Uterus (tissue), 4 donors: ENCODE data around the gene COL1A1. TPM values are rescaled to one million over a fixed set of nuclear protein-coding genes. Genes with fewer than 3 reads are reported as not detected.

ENCODE experiments used
- DNase-seq, 2 donors: peaks; one replicate each; pipeline ENCODE4 v3.0.0-alpha.2; 2019 to 2020
- H3K27ac ChIP-seq, 2 donors: fragments of 200-600 bp; sonication (generic); 1 replicate in 1 of 2; 2 replicates in 1 of 2; pipeline ENCODE4 v1.5.1; 2016 to 2018
- H3K27me3 ChIP-seq, 2 donors: fragments of 200-600 bp; sonication (generic); one replicate each; pipeline ENCODE4 v1.5.1; 2018 to 2019; ENCODE audit warnings: control low read depth in 1 of 2
- H3K36me3 ChIP-seq, 2 donors: fragments of 200-600 bp; sonication (generic); one replicate each; pipeline ENCODE4 v1.5.1; 2019; ENCODE audit warnings: control low read depth in 1 of 2
- H3K4me1 ChIP-seq, 2 donors: fragments of 200-600 bp; sonication (generic); one replicate each; pipeline ENCODE4 v1.5.1; 2018 to 2019; ENCODE audit warnings: control low read depth in 1 of 2
- H3K4me3 ChIP-seq, 2 donors: fragments of 200-600 bp; sonication (generic); 1 replicate in 1 of 2; 2 replicates in 1 of 2; pipeline ENCODE4 v1.5.1; 2018 to 2019; ENCODE audit warnings: mild to moderate bottlenecking in 1 of 2
- H3K9me3 ChIP-seq, 2 donors: fragments of 200-600 bp; sonication (generic); one replicate each; pipeline ENCODE4 v1.5.1; 2019; ENCODE audit warnings: control low read depth in 1 of 2
- POLR2A ChIP-seq, 2 donors: fragments of 450-650 bp; IDR thresholded peaks; one replicate each; pipeline ENCODE4 v1.6.1; 2016; ENCODE audit warnings: antibody characterized with exemption in 2 of 2, mild to moderate bottlenecking in 1 of 2, moderate library complexity in 1 of 2
- intact Hi-C: fragments of 100-400 bp; cut with DNase I; formaldehyde crosslinking; loops from one replicate; pipeline ENCODE4 v1.15.1; 2023; ENCODE audit warnings: low total_unique reads
- total RNA-seq, 4 donors: library from RNA; depleted of rRNA in 3 of 4; stranded (reverse); fragments of >200 nt in 3 of 4; gene quantifications; one replicate each; pipeline versions ENCODE4 v1.1.0 to v1.2.4, GENCODE V29; 2014 to 2023
- TF ChIP-seq, protein P1 (sequence below), 4 experiments: fragments of 200-600 bp in 2 of 4; fragments of 450-650 bp in 2 of 4; sonication (generic) in 2 of 4; IDR thresholded peaks; one replicate each; pipeline ENCODE4 v1.5.1; 2016 to 2019; ENCODE audit warnings: antibody characterized with exemption in 4 of 4, mild to moderate bottlenecking in 2 of 4, moderate library complexity in 1 of 4
- donor health status: DM: yes; HTN: yes; CAD: no.

COL1A1 gene
- total RNA-seq, 4 donors from 2014 or later, result 59.4 to 4,880 (median 491) TPM

DNA sequence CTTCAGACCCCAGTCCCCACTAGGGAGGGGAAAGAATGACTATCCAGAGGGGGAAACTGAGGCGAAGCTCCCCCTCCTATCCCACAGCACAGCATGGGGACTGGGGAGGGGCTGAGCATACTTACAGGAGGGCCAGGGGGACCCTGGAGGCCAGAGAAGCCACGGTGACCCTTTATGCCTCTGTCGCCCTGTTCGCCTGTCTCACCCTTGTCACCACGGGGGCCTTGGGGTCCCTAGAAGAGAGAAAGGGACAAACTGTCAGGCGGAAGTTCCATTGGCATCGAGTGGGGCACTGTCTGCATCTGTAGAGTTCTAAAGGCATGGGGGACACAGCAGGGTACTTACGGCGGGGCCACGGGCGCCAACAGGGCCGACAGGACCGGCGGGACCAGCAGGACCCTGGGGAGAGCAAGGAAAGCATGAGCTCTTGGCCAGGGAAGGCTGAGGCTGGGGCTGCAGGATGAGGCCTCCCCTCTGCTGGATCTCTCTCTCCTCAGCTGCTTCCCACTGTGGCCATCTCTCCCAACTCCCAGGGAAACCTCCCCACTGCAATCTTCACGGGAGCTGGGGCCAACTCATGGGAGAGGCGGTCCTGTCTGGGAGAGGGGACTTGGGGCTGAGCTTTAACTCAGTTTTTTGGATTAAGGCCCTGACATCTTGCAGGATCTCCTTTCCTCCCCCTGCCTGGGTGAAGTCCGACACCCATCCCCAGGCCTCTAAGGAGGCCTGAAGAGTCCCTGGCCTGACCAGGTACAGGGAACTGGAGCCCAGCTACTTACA, 13.5 kb downstream of the COL1A1 start:
- H3K9me3 ChIP-seq, result no peaks in the 10 kb centered on the region
- H3K27ac ChIP-seq, result peak overlapping the region; percentile 82 to 96
- H3K36me3 ChIP-seq, result no peaks in the 10 kb centered on the region
- H3K4me1 ChIP-seq, result peaks cover 0 to 15% of the 10 kb centered on the region in 2 donors
- intact Hi-C loops, result no loop called here
- H3K4me3 ChIP-seq, result no peak overlapping the region
- DNase-seq, result no peak
- no peak for TF ChIP-seq POLR2A (IDR thresholded peaks at IDR 0.05)
- TF ChIP-seq, protein P1, sequence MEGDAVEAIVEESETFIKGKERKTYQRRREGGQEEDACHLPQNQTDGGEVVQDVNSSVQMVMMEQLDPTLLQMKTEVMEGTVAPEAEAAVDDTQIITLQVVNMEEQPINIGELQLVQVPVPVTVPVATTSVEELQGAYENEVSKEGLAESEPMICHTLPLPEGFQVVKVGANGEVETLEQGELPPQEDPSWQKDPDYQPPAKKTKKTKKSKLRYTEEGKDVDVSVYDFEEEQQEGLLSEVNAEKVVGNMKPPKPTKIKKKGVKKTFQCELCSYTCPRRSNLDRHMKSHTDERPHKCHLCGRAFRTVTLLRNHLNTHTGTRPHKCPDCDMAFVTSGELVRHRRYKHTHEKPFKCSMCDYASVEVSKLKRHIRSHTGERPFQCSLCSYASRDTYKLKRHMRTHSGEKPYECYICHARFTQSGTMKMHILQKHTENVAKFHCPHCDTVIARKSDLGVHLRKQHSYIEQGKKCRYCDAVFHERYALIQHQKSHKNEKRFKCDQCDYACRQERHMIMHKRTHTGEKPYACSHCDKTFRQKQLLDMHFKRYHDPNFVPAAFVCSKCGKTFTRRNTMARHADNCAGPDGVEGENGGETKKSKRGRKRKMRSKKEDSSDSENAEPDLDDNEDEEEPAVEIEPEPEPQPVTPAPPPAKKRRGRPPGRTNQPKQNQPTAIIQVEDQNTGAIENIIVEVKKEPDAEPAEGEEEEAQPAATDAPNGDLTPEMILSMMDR (IDR thresholded peaks at IDR 0.05), result no peak
- H3K27me3 ChIP-seq, result no peaks in the 10 kb centered on the region

DNA sequence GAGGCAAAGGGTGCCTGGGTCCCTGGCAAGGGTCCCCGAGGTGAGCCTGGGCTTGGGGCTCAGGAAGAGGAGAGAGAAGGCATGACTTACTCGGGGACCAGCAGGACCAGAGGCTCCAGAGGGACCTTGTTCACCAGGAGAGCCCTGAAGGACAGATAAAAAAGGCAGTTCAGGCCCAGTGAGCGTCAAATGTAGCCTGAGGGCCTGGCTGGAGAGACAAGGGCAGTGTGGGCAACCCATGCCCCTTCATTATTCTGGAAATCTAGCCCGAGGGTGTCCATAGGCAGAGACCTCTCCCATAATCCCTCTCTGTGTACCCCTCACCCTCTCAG, 14.1 kb downstream of the COL1A1 start:
- H3K4me1 ChIP-seq, result peaks cover 0 to 15% of the 10 kb centered on the region in 2 donors
- no peak overlapping the region for H3K4me3 ChIP-seq
- DNase-seq, result no peak
- H3K36me3 ChIP-seq, result no peaks in the 10 kb centered on the region
- H3K27me3 ChIP-seq, result no peaks in the 10 kb centered on the region
- H3K9me3 ChIP-seq, result no peaks in the 10 kb centered on the region
- intact Hi-C loops, result no loop called here
- H3K27ac ChIP-seq, result peak overlapping the region; percentile 82 to 96
- no peak for TF ChIP-seq POLR2A (IDR thresholded peaks at IDR 0.05)

DNA sequence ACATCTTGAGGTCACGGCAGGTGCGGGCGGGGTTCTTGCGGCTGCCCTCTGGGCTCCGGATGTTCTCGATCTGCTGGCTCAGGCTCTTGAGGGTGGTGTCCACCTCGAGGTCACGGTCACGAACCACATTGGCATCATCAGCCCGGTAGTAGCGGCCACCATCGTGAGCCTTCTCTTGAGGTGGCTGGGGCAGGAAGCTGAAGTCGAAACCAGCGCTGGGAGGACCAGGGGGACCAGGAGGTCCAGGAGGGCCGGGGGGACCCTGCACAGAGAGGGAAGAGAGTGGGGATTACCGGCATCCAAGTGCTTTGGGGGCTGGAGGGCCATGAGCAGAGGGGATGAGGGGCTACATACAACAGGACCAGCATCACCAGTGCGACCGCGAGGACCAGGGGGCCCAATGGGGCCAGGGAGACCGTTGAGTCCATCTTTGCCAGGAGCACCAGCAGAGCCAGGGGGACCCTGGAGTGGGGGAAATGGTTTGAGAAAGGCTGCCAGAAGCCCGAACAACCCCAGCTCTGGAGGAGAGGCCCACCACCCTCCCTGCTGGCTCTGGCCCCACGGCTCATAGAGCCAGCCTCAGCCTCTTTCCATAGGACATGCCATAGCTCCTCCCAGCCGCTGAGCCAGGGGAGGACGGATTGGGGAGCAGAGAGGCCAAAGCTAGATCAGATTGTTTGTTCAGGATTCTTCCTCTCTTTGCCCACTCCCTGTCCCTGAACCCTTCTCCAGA, 14.6 kb downstream of the COL1A1 start:
- TF ChIP-seq POLR2A (IDR thresholded peaks at IDR 0.05), result no peak
- TF ChIP-seq, protein P1 (IDR thresholded peaks at IDR 0.05), result no peak
- H3K27ac ChIP-seq, result peak overlapping the region; percentile 82 to 96

DNA sequence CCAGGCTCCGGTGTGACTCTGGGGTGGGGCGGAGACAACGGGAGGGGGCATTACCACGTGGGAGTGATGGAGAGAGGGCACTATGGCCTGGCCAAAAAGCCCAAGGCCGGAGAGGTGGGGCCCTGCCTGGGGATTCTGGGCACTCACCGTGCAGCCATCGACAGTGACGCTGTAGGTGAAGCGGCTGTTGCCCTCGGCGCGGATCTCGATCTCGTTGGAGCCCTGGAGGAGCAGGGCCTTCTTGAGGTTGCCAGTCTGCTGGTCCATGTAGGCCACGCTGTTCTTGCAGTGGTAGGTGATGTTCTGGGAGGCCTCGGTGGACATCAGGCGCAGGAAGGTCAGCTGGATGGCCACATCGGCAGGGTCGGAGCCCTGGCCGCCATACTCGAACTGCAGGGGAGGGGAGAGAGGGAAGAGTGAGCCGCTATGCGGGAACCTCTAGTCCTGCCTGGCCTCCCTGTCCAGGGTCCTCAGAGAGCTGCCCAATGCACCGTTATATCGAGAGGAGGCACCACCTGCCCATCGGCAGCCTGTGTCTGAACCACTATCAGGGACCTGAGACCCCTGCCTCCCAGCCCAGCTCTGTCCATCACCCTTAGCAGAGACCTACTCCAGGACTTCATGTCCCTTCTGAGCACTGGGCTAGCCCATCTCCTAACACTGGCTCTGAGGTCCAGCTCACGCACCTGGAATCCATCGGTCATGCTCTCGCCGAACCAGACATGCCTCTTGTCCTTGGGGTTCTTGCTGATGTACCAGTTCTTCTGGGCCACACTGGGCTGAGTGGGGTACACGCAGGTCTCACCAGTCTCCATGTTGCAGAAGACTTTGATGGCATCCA, 15.6 kb downstream of the COL1A1 start:
- no peak overlapping the region for H3K4me3 ChIP-seq
- intact Hi-C loops, result no loop called here
- H3K4me1 ChIP-seq, result peaks cover 0 to 15% of the 10 kb centered on the region in 2 donors
- H3K36me3 ChIP-seq, result no peaks in the 10 kb centered on the region
- peak overlapping the region; percentile 82 to 96 for H3K27ac ChIP-seq
- no peak for DNase-seq
- TF ChIP-seq, protein P1 (IDR thresholded peaks at IDR 0.05), result no peak
- TF ChIP-seq POLR2A (IDR thresholded peaks at IDR 0.05), result no peak
- no peaks in the 10 kb centered on the region for H3K27me3 ChIP-seq
- H3K9me3 ChIP-seq, result no peaks in the 10 kb centered on the region

More for the DNA sequence above, 14.6 kb downstream of the COL1A1 start:
- Histone ChIP-seq H3K27me3 (no peaks in the 10 kb centered on the region), H3K4me1 (peaks cover 0 to 15% of the 10 kb centered on the region in 2 donors), H3K9me3 (no peaks in the 10 kb centered on the region), H3K4me3 (no peak overlapping the region), H3K36me3 (no peaks in the 10 kb centered on the region)
- intact Hi-C loops, result no loop called here
- no peak for DNase-seq

DNA sequence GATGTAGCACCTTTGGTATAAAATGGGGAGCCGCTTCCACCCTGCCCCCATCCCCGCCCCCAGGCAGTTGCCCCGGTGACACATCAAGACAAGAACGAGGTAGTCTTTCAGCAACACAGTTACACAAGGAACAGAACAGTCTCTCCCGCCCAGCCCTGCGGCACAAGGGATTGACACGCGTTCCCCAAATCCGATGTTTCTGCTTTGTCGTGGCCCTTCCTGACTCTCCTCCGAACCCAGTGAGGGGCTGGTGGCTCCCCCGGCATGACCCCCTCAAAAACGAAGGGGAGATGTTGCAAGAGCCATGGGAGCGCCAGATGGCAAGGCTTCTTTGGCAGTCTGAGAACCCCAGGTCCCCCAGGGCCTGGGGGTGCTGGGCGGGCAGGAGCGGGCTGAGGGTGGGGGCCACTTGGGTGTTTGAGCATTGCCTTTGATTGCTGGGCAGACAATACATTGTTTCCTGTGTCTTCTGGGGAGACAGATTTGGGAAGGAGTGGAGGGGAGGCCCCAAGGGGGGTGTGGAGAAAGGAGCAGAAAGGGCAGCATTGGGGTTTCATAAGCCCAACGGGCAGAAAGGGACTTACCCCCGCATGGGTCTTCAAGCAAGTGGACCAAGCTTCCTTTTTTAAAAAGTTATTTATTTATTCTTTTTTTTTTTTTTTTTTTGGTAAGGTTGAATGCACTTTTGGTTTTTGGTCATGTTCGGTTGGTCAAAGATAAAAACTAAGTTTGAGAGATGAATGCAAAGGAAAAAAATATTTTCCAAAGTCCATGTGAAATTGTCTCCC, 16.6 kb downstream of the COL1A1 start:
- intact Hi-C loops, result no loop called here
- peak; percentile 70 to 78 for DNase-seq
- no peak for TF ChIP-seq POLR2A (IDR thresholded peaks at IDR 0.05)
- TF ChIP-seq, protein P1 (IDR thresholded peaks at IDR 0.05), result no peak
- H3K4me3 ChIP-seq, result no peak overlapping the region
- H3K27ac ChIP-seq, result peak overlapping the region; percentile 82 to 96
- H3K27me3 ChIP-seq, result no peaks in the 10 kb centered on the region
- no peaks in the 10 kb centered on the region for H3K9me3 ChIP-seq
- no peaks in the 10 kb centered on the region for H3K36me3 ChIP-seq
- peaks cover 0 to 13% of the 10 kb centered on the region in 2 donors for H3K4me1 ChIP-seq
